H9 (cell line): ENCODE measurements around the gene TUBB8. TPM values are rescaled to one million over a fixed set of nuclear protein-coding genes. Genes with fewer than 3 reads are reported as not detected.
"Not testable (repeated sequence)": the region's sequence is repeated elsewhere in the genome, so short reads cannot be mapped to it uniquely, and the experiment has no call there.

ENCODE experiments used
- DNase-seq: peaks from one replicate; pipeline ENCODE4 v3.0.0-alpha.2; 2017
- H2AFZ ChIP-seq: one replicate; pipeline ENCODE4 v1.6.1; 2013; ENCODE audit warnings: mild to moderate bottlenecking, low read length, control low read depth, moderate library complexity
- H2AK5ac ChIP-seq: 2 replicates; pipeline ENCODE4 v1.6.1; 2013; ENCODE audit warnings: low read length, control low read depth, mixed read lengths; ENCODE audit not compliant: insufficient read length
- H2BK120ac ChIP-seq: one replicate; pipeline ENCODE4 v1.6.1; 2013; ENCODE audit warnings: low read depth, mild to moderate bottlenecking, low read length, control low read depth, inconsistent platforms; ENCODE audit not compliant: poor library complexity, severe bottlenecking
- H2BK12ac ChIP-seq: 2 replicates; pipeline ENCODE4 v1.6.1; 2013; ENCODE audit warnings: low read length, control low read depth, mixed read lengths, low read depth; ENCODE audit not compliant: insufficient read length
- H2BK15ac ChIP-seq: 2 replicates; pipeline ENCODE4 v1.6.1; 2013; ENCODE audit warnings: low read depth, low read length, control low read depth
- H2BK20ac ChIP-seq: one replicate; pipeline ENCODE4 v1.6.1; 2013; ENCODE audit warnings: low read depth, mild to moderate bottlenecking, low read length, control low read depth, inconsistent platforms; ENCODE audit not compliant: poor library complexity, severe bottlenecking
- H2BK5ac ChIP-seq: 2 replicates; pipeline ENCODE4 v1.6.1; 2013; ENCODE audit warnings: low read length, control low read depth, mixed read lengths; ENCODE audit not compliant: insufficient read length
- H3K14ac ChIP-seq: 2 replicates; pipeline ENCODE4 v1.6.1; 2013; ENCODE audit warnings: low read length, control low read depth; ENCODE audit not compliant: insufficient read depth
- H3K18ac ChIP-seq: 2 replicates; pipeline ENCODE4 v1.6.1; 2013; ENCODE audit warnings: low read depth, mild to moderate bottlenecking, mixed read lengths, low read length, control low read depth; ENCODE audit not compliant: insufficient read length
- H3K23ac ChIP-seq: 2 replicates; pipeline ENCODE4 v1.6.1; 2013; ENCODE audit warnings: low read length, control low read depth, mixed read lengths, low read depth; ENCODE audit not compliant: insufficient read length
- H3K23me2 ChIP-seq: 2 replicates; pipeline ENCODE4 v1.6.1; 2013; ENCODE audit warnings: low read depth, mild to moderate bottlenecking, mixed read lengths, low read length, control low read depth; ENCODE audit not compliant: insufficient read length, poor library complexity, severe bottlenecking
- H3K27ac ChIP-seq: 2 replicates; pipeline ENCODE4 v1.5.1; 2013; ENCODE audit warnings: low read length, control low read depth, mixed read lengths, low read depth; ENCODE audit not compliant: insufficient read length
- H3K27me3 ChIP-seq: 2 replicates; pipeline ENCODE4 v1.6.1; 2013; ENCODE audit warnings: low read length, control low read depth, inconsistent platforms; ENCODE audit not compliant: insufficient read depth
- H3K4ac ChIP-seq: 2 replicates; pipeline ENCODE4 v1.6.1; 2013; ENCODE audit warnings: low read depth, mild to moderate bottlenecking, control low read depth, inconsistent platforms, low read length, moderate library complexity
- H3K4me1 ChIP-seq: 2 replicates; pipeline ENCODE4 v1.6.1; 2013; ENCODE audit warnings: low read length, control low read depth, inconsistent platforms; ENCODE audit not compliant: insufficient read depth
- H3K4me2 ChIP-seq: 2 replicates; pipeline ENCODE4 v1.6.1; 2013; ENCODE audit warnings: low read length, control low read depth, mixed read lengths; ENCODE audit not compliant: insufficient read length, insufficient read depth
- H3K56ac ChIP-seq: 2 replicates; pipeline ENCODE4 v1.6.1; 2013; ENCODE audit warnings: low read depth, mild to moderate bottlenecking, mixed read lengths, low read length, control low read depth; ENCODE audit not compliant: insufficient read length
- H3K79me1 ChIP-seq: 2 replicates; pipeline ENCODE4 v1.6.1; 2013; ENCODE audit warnings: low read depth, mild to moderate bottlenecking, moderate library complexity, low read length, control low read depth, inconsistent platforms; ENCODE audit not compliant: insufficient read depth, poor library complexity, severe bottlenecking
- H3K79me2 ChIP-seq: 2 replicates; pipeline ENCODE4 v1.6.1; 2013; ENCODE audit warnings: low read length, control low read depth, inconsistent platforms; ENCODE audit not compliant: insufficient read depth
- H3K9ac ChIP-seq: 2 replicates; pipeline ENCODE4 v1.6.1; 2013; ENCODE audit warnings: low read length, control low read depth, mixed read lengths; ENCODE audit not compliant: insufficient read length; ENCODE audit errors: extremely low read depth
- H3K9me3 ChIP-seq: one replicate; pipeline ENCODE4 v1.6.1; 2013; ENCODE audit warnings: low read depth, low read length, inconsistent platforms; ENCODE audit not compliant: control insufficient read depth
- H3T11ph ChIP-seq: one replicate; pipeline ENCODE4 v1.6.1; 2013; ENCODE audit warnings: mild to moderate bottlenecking, low read length, control low read depth, inconsistent platforms
- H4K20me1 ChIP-seq: one replicate; pipeline ENCODE4 v1.6.1; 2013; ENCODE audit not compliant: control insufficient read depth, insufficient read length, insufficient read depth
- H4K5ac ChIP-seq: 2 replicates; pipeline ENCODE4 v1.6.1; 2013; ENCODE audit warnings: low read depth, mild to moderate bottlenecking, mixed read lengths, low read length, control low read depth; ENCODE audit not compliant: insufficient read length
- H4K8ac ChIP-seq: replicated peaks from 2 replicates; pipeline ENCODE4 v1.6.1; 2013; ENCODE audit warnings: low read length, control low read depth, mixed read lengths, low read depth; ENCODE audit not compliant: insufficient read length
- H4K91ac ChIP-seq: 2 replicates; pipeline ENCODE4 v1.6.1; 2013; ENCODE audit warnings: low read depth, mild to moderate bottlenecking, moderate library complexity, mixed read lengths, low read length, control low read depth; ENCODE audit not compliant: insufficient read length
- H3K27ac Mint-ChIP-seq, 3 experiments: 2 replicates in 2 of 3; 3 replicates in 1 of 3; pipeline ENCODE4 v1.8.0; 2020 to 2021; ENCODE audit warnings: mixed read lengths in 3 of 3, mild to moderate bottlenecking in 1 of 3, moderate library complexity in 1 of 3
- H3K27me3 Mint-ChIP-seq: 2 replicates; pipeline ENCODE4 v1.8.0; 2021; ENCODE audit warnings: low read depth, mild to moderate bottlenecking, moderate library complexity, mixed read lengths
- H3K36me3 Mint-ChIP-seq, 3 experiments: 2 replicates in 2 of 3; 3 replicates in 1 of 3; pipeline ENCODE4 v1.8.0; 2020 to 2021; ENCODE audit warnings: low read depth in 3 of 3, mixed read lengths in 3 of 3; ENCODE audit not compliant: insufficient read depth in 1 of 3
- H3K4me1 Mint-ChIP-seq, 2 experiments: 2 replicates each; pipeline ENCODE4 v1.8.0; 2020; ENCODE audit warnings: mixed read lengths in 2 of 2
- H3K4me3 Mint-ChIP-seq, 2 experiments: 2 replicates in 1 of 2; 3 replicates in 1 of 2; pipeline ENCODE4 v1.8.0; 2020 to 2021; ENCODE audit warnings: mild to moderate bottlenecking in 2 of 2, mixed read lengths in 2 of 2, moderate library complexity in 1 of 2
- H3K9me3 Mint-ChIP-seq, 2 experiments: 2 replicates in 1 of 2; 3 replicates in 1 of 2; pipeline ENCODE4 v1.8.0; 2020; ENCODE audit warnings: mild to moderate bottlenecking in 2 of 2, mixed read lengths in 2 of 2, moderate library complexity in 1 of 2
- CTCF ChIP-seq: fragments of 200-600 bp; sonication (generic); conservative IDR thresholded peaks from 3 replicates; pipeline ENCODE4 v1.8.0; 2021; ENCODE audit warnings: antibody characterized with exemption, mild to moderate bottlenecking
- WGBS: extraction: QIAGEN DNeasy Blood & Tissue Kit; methylation state at CpG from one replicate; pipeline ENCODE4 v1.1.7; 2013; ENCODE audit warnings: missing lambda C conversion rate, low lambda C conversion rate, mixed read lengths; ENCODE audit not compliant: insufficient read length; ENCODE audit errors: extremely low coverage; 5-methylcytosine and 5-hydroxymethylcytosine counted together
- total RNA-seq: library from RNA; stranded (reverse); gene quantifications from 2 replicates; pipeline ENCODE4 v1.2.1, GENCODE V29; 2021

TUBB8 gene
- total RNA-seq, 1 experiment from 2014 or later: 0.22 TPM

- no peak overlapping the region for H3T11ph ChIP-seq
- Mint-ChIP-seq H3K27ac (no peak overlapping the region), H3K4me1 (peaks cover 2% of the 10 kb centered on the region in 2 experiments; a peak in 2 of 4 replicates), H3K36me3 (no peaks in the 10 kb centered on the region; a peak in 1 of 7 replicates), H3K4me3 (no peak overlapping the region), H3K9me3 (peaks cover 0 to 32% of the 10 kb centered on the region in 2 experiments; a peak in 2 of 5 replicates), H3K27me3 (peaks cover 35% of the 10 kb centered on the region)
- no peak overlapping the region for H3K4ac ChIP-seq
- no peaks in the 10 kb centered on the region for H4K20me1 ChIP-seq
- no peaks in the 10 kb centered on the region for H3K79me1 ChIP-seq
- H3K4me2 ChIP-seq: no peak overlapping the region
- no peaks in the 10 kb centered on the region for H3K4me1 ChIP-seq
- no peak for TF ChIP-seq CTCF
- no peak overlapping the region for H4K91ac ChIP-seq
- no peak overlapping the region for H3K18ac ChIP-seq
- H2BK12ac ChIP-seq: no peak overlapping the region
- no peak overlapping the region for H3K9ac ChIP-seq
- H3K27ac ChIP-seq: no peak overlapping the region
- no peak overlapping the region for H2BK120ac ChIP-seq
- H4K5ac ChIP-seq: no peak overlapping the region
- H2BK5ac ChIP-seq: no peak overlapping the region
- H3K9me3 ChIP-seq: no peaks in the 10 kb centered on the region
- no peak overlapping the region for H2AK5ac ChIP-seq
- H3K27me3 ChIP-seq: no peaks in the 10 kb centered on the region
- no peak overlapping the region for H3K56ac ChIP-seq
- peaks cover 7% of the 10 kb centered on the region for H3K23me2 ChIP-seq
- H4K8ac ChIP-seq: no peak overlapping the region
- H3K79me2 ChIP-seq: no peaks in the 10 kb centered on the region
- H3K23ac ChIP-seq: no peak overlapping the region
- no peak for DNase-seq
- no peak overlapping the region for H2BK20ac ChIP-seq
- WGBS: no CpG with 5 or more reads among the region's 12 CpGs
- no peak overlapping the region for H3K14ac ChIP-seq
- H2AFZ ChIP-seq: no peak overlapping the region
- H2BK15ac ChIP-seq: no peak overlapping the region
Observed at GRCh38 chr10:78556-78955, 29.5 kb upstream of the TUBB8 start.

GRCh38 chr10:74266-74621, 25.1 kb upstream of the TUBB8 start:
- not testable (repeated sequence) for H3K4me2 ChIP-seq, H3K27ac ChIP-seq, DNase-seq, H3K18ac ChIP-seq, H3K4me1 Mint-ChIP-seq, H3K23me2 ChIP-seq, H3K79me1 ChIP-seq, H2BK20ac ChIP-seq, H2BK120ac ChIP-seq, H3K27me3 ChIP-seq, H2BK5ac ChIP-seq, H3K14ac ChIP-seq, H3K9me3 ChIP-seq, H4K91ac ChIP-seq, H3K36me3 Mint-ChIP-seq, H3K9me3 Mint-ChIP-seq, H3K79me2 ChIP-seq, H2AK5ac ChIP-seq, H3K23ac ChIP-seq, H2BK15ac ChIP-seq, H3K56ac ChIP-seq, H3K4ac ChIP-seq, H3K9ac ChIP-seq, H2BK12ac ChIP-seq, H2AFZ ChIP-seq, H3T11ph ChIP-seq, H3K4me1 ChIP-seq, H4K20me1 ChIP-seq, H4K5ac ChIP-seq, H4K8ac ChIP-seq
- H3K27me3 Mint-ChIP-seq: peaks cover 32% of the 10 kb centered on the region
- H3K27ac Mint-ChIP-seq: peak overlapping the region in 1 of 3 experiments; percentile 44; a peak in 1 of 7 replicates
- H3K4me3 Mint-ChIP-seq: peak overlapping the region; percentile 81 to 84
- WGBS: no CpG with 5 or more reads among the region's 17 CpGs
